Motor neuron (in vitro differentiated cells): ENCODE data around the gene ATP6AP1. TPM values are rescaled to one million over a fixed set of nuclear protein-coding genes. Genes with fewer than 3 reads are reported as not detected.

Experiments
- ATAC-seq, 8 experiments: fragments of 200-7000 bp; cut with Tn5 transposase; replicated peaks in 6 of 8; 2 replicates each; pipeline ENCODE4 v1.8.0; 2021; ENCODE audit warnings: mild to moderate bottlenecking in 8 of 8, moderate library complexity in 8 of 8
- H3K27ac ChIP-seq, 2 donors: fragments of 250-450 bp; sonication (Bioruptor Pico); 2 replicates each; pipeline ENCODE4 v1.9.0; 2021; ENCODE audit warnings: antibody characterized with exemption in 2 of 2, mild to moderate bottlenecking in 2 of 2, moderate library complexity in 1 of 2
- H3K4me1 ChIP-seq, 2 donors: fragments of 250-450 bp; sonication (Bioruptor Pico); replicated peaks in 1 of 2; 2 replicates each; pipeline ENCODE4 v1.6.1; 2021; ENCODE audit warnings: antibody characterized with exemption in 2 of 2, mild to moderate bottlenecking in 2 of 2, moderate library complexity in 1 of 2
- H3K4me3 ChIP-seq, 5 donors: fragments of 250-450 bp; sonication (Bioruptor Pico); 2 replicates each; pipeline ENCODE4 v1.9.0; 2021; ENCODE audit warnings: antibody characterized with exemption in 5 of 5, mild to moderate bottlenecking in 5 of 5, moderate library complexity in 4 of 5
- WGBS, 10 experiments: fragments of 450-650 bp; shearing (Covaris generic); methylation state at CpG; one replicate each; pipeline ENCODE4 v1.0.0; 2022; 5-methylcytosine and 5-hydroxymethylcytosine counted together
- in situ Hi-C, 9 experiments: fragments of 400-800 bp; cut with MboI; loops; one replicate each; pipeline ENCODE4 v1.15.0; 2021; ENCODE audit warnings: low sequenced_read_pairs in 9 of 9, low pct_unique_long_range_greater_than_20kb in 2 of 9; ENCODE audit not compliant: unreplicated experiment in 9 of 9
- total RNA-seq, 8 experiments: library from RNA; unstranded; fragments of 300-600 nt; gene quantifications; 2 replicates each; pipeline versions ENCODE4 v1.2.3 to v1.2.4, GENCODE V29; 2022

Gene ATP6AP1
- total RNA-seq, 8 experiments from 2014 or later: 67.6 to 164 (median 78.9) TPM

DNA sequence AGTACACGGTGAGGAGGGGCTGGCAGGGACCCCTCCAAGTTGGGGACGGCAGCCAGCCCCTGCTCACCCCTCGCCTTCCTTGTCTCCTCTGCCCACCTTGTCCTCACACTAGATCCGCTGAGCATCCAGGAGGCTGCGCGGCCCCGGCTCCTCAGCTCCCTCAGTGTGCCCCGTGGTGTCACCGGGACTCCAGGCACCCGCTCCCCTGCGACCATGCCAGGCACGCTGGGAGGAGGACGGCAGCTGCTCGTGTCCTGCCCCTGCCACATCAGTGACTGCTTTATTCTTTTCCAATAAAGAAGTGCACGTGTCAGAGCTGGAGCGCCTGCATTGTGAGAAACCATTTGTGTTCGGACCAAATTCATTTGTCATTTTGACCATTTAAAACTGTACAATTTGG is 21.8 kb downstream of the ATP6AP1 start:
- in situ Hi-C loops: no loop called here
- Histone ChIP-seq H3K4me3 (no peak overlapping the region), H3K4me1 (no peaks in the 10 kb centered on the region), H3K27ac (no peak overlapping the region)
- ATAC-seq: no peak
- 67 to 80% (median 70%) methylated on average over 2 to 11 of the region's 17 CpGs; no CpG with 5 or more reads in 6 of the 10 experiments for WGBS, 10 experiments

DNA sequence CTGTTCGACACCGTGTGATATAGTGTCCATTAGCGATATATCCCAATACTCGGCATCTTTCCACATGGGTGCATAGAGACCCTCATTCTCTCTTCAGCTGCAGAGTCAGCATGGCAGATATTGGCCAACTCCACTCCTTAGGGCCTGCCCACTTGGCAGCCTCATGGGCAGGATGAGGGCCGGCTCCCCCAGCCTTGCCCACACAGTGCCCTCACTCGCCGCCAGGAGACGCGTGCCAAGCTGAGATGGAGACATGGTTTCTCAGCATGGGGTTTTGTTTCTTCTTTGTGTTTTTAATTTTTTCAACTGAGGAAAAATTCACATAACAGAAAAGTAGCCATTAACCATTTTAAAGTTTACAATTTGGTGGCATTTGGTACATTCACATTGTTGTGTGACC is 24.3 kb downstream of the ATP6AP1 start:
- Histone ChIP-seq H3K4me1 (no peaks in the 10 kb centered on the region), H3K27ac (no peak overlapping the region), H3K4me3 (no peak overlapping the region)
- ATAC-seq: no peak
- 88 to 100% (median 100%) methylated on average over 2 to 5 of the region's 9 CpGs; no CpG with 5 or more reads in 6 of the 10 experiments for WGBS, 10 experiments
- in situ Hi-C loops: no loop called here

DNA sequence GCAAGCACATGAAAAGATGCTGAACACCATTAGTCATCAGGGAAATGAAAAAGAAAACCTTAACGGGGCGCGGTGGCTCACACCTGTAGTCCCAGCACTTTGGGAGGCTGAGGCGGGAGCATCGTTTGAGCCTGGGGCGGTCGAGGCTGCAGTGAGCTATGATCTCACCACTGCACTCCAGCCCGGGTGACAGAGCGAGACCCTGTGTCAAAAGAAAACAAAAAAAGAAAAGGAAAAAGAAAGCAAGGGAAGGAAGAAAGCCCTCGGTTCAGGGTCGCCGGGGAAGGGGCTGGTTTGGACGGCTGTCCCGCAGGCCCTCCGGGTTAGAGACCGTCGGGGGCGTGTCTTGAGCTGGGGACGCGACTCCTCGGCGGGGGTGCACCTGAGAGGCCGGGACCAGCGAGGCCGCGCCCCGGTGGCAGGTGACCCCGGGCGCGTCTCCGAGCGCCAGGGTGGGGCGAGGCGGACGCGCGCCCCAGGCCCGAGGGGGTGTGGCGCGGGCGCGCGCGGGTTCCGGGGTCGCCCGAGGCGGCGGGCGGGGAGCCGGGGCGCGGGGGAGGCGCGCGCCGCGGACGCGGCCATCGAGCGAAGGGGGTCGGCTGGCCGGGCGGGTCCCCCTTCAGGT is 29.1 kb downstream of the ATP6AP1 start:
- Histone ChIP-seq H3K4me3 (peak overlapping the region; percentile 76 to 90 (median 87)), H3K27ac (peak overlapping the region; percentile 97 to 98), H3K4me1 (peaks cover 7% of the 10 kb centered on the region in 2 donors)
- WGBS, 10 experiments: 33 to 52% (median 38%) methylated on average over 3 to 7 of the region's 65 CpGs; no CpG with 5 or more reads in 7 of the 10 experiments
- peak; percentile 27 to 55 (median 42) for ATAC-seq
- in situ Hi-C loops: no loop called here

DNA sequence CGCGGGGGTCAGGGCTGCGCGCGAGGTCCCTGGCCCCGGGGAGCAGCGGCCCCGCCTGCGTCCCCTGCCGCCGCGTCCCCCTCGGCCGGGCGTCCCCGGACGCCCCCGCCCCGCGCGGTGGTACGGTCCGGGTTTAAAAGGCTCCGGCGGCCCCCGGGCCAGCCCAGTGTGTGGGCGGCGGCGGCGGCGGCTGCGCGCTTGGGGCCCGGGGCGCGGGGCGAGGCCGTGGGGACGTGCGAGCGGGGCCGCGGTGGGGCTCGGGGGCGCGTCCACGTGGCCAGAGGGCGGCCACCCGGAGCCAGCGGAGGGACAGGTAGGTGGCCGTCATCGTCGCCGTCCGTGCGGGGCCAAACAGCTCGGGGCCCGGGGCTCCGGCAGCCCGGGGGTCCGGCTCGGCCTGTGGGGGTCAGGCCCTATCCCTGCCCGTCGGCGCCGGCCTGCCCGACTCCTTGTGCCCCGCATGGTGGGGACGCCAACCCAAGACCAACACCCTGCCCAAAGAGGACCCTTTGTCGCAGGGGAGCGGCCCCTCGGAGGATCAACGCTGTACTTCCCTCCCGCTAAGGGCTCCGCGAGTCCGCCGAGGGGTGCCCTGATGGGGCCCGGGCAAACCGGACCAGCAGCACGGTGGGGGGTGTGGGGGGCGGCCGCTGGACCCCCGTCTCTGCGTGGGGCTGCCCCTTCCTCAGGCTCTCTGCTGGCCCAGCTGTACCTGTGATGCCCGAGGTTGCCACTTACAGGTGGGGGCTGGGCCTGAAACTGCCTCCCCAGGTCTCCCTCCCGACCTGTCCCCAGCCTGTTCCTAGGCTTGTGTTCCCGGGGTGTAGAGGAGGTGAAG is 29.9 kb downstream of the ATP6AP1 start, which contains the start of gene PLXNA3:
Gene PLXNA3, plus strand, starts transcription at position 166 of the 838 bp plus-strand sequence. CDS start 1,903 bp downstream, outside the sequence.
- Histone ChIP-seq H3K27ac (peak within 1 kb of the TSS; percentile 97 to 98), H3K4me3 (peak within 1 kb of the TSS; percentile 76 to 90 (median 87)), H3K4me1 (peaks cover 7% of the 10 kb centered on the region in 2 donors)
- in situ Hi-C loops: no loop called here
- ATAC-seq: peak; percentile 66 to 83 (median 70)
- no CpG with 5 or more reads among the region's 88 CpGs for WGBS, 10 experiments

DNA sequence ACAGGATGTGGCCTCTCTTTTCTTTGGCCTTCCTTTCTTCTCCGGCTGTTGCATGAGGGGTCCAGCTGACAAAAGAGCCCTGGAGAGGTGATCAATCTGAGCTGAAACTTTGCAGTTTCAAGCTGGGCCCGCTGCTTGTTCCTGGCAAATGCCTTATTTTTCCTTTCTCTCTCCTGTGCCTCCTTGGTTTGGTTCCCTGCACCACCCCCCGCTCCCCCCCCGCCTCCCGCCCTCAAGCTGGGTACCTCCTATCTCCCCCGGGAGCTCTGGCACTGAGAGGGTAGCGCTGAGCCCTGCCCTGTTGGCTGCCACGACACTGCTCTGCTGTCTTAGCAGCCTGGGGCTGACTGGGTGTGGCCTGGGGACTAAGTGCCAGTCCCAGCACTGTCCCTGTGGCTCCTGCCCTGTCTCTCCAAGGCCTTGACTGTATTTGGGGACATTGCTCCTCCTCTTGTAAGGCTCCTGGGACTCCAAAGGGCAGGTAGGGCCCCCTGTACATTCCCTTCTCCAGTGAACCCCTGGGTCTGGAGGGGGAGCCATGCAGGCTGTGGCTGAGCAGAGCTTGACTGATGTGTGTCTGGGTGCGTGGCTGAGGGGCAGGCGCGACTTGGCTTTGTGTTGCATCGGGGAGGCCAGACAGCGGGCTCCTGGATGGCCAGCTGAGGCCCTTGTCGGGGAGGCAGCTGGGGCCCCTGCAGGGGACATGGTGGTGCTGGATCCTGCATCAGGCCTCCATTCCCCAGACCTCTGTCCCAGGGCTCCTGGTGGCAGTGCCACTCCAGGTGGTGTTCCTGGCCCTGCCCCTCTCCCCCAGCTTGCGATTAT is 30.7 kb downstream of the ATP6AP1 start:
- 0 to 24% methylated on average over 1 to 3 of the region's 15 CpGs; no CpG with 5 or more reads in 8 of the 10 experiments for WGBS, 10 experiments
- in situ Hi-C loops: no loop called here
- peak overlapping the region; percentile 76 to 90 (median 87) for H3K4me3 ChIP-seq
- H3K27ac ChIP-seq: peak overlapping the region; percentile 97 to 98
- peaks cover 7% of the 10 kb centered on the region in 2 donors for H3K4me1 ChIP-seq
- peak; percentile 30 to 58 (median 48) for ATAC-seq

DNA sequence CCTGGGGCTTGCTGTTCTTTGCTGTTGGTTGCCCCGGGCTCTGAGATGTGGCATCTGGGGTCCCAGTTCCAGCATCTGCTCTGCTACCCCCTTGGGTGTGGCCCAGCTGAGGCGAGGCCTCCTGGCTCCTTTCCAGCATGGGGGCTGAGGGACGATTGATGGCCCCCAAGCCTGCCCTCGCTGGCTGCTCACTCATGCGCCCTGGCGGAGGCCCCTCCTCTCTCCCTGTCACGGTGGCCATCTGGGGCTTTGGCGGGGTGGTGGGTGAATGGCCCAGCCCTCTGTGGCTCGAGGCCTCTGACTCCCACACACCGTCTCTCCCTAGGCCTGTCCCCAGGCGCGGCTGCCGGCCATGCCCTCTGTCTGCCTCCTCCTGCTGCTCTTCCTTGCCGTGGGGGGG is 31.4 kb downstream of the ATP6AP1 start:
- no CpG with 5 or more reads among the region's 14 CpGs for WGBS, 10 experiments
- peak overlapping the region; percentile 76 to 90 (median 87) for H3K4me3 ChIP-seq
- peak overlapping the region; percentile 97 to 98 for H3K27ac ChIP-seq
- in situ Hi-C loops: no loop called here
- H3K4me1 ChIP-seq: peaks cover 7% of the 10 kb centered on the region in 2 donors
- peak; percentile 15 to 66 (median 58) for ATAC-seq

DNA sequence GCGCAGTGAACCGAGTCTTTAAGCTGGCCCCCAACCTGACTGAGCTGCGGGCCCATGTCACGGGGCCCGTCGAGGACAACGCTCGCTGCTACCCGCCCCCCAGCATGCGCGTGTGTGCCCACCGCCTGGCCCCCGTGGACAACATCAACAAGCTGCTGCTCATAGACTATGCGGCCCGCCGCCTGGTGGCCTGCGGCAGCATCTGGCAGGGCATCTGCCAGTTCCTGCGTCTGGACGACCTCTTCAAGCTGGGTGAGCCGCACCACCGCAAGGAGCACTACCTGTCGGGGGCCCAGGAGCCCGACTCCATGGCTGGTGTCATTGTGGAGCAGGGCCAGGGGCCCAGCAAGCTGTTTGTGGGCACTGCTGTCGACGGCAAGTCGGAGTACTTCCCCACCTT is 31.8 kb downstream of the ATP6AP1 start:
- H3K4me1 ChIP-seq: peaks cover 7% of the 10 kb centered on the region in 2 donors
- peak overlapping the region; percentile 97 to 98 for H3K27ac ChIP-seq
- H3K4me3 ChIP-seq: peak overlapping the region; percentile 76 to 90 (median 87)
- ATAC-seq: no peak
- in situ Hi-C loops: no loop called here
- 72% methylated on average over 9 of the region's 26 CpGs; no CpG with 5 or more reads in 9 of the 10 experiments for WGBS, 10 experiments

DNA sequence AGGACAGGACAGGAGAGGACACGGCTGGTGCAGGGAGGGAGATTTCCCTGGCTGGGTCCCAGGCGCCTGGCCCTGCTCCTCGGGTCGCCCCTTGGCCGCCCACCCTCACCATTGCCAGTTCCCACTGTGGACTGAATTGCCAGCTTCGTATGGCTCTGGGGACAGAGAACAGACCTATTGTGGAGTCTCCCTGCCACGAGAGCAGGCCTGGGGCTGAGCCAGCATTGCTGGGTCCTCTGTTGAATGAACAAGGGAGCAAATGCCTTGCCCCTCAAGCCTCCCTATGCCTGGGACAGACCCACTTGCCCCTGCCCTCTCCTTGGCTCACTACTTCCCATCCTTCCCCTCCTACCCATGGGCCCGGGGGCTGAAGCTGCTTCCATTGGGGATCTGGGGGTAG is 33.9 kb downstream of the ATP6AP1 start:
- no peak for ATAC-seq
- Histone ChIP-seq H3K4me1 (peaks cover 7% of the 10 kb centered on the region in 2 donors), H3K4me3 (no peak overlapping the region), H3K27ac (no peak overlapping the region)
- WGBS, 10 experiments: no CpG with 5 or more reads among the region's 8 CpGs
- in situ Hi-C loops: no loop called here

DNA sequence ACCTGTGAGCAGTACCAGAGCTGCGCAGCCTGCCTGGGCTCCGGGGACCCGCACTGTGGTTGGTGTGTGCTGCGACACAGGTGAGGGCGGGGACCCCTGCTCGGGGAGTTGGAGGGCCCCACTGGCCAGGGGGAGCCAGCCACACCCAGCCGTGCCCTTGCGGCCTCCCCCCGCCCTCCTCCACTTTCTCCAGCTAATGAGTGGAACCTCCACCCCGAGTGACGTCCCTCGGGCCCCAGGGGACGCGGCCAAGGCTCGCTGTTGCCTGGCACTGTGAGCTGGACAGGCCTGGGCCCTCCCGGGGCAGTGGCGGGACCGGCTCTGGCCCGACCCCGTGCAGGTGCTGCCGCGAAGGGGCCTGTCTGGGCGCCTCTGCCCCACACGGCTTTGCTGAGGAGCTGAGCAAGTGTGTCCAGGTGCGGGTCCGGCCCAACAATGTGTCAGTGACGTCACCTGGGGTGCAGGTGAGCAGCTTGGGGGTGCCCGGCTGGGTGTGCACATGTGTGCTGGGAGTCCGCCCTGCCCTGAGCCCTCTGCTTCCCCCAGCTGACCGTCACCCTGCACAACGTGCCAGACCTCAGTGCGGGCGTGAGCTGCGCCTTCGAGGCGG is 35.2 kb downstream of the ATP6AP1 start:
- Histone ChIP-seq H3K4me3 (no peak overlapping the region), H3K27ac (no peak overlapping the region), H3K4me1 (peaks cover 7% of the 10 kb centered on the region in 2 donors)
- in situ Hi-C loops: no loop called here
- WGBS, 10 experiments: 90% methylated on average over 6 of the region's 36 CpGs; no CpG with 5 or more reads in 9 of the 10 experiments
- ATAC-seq: no peak

DNA sequence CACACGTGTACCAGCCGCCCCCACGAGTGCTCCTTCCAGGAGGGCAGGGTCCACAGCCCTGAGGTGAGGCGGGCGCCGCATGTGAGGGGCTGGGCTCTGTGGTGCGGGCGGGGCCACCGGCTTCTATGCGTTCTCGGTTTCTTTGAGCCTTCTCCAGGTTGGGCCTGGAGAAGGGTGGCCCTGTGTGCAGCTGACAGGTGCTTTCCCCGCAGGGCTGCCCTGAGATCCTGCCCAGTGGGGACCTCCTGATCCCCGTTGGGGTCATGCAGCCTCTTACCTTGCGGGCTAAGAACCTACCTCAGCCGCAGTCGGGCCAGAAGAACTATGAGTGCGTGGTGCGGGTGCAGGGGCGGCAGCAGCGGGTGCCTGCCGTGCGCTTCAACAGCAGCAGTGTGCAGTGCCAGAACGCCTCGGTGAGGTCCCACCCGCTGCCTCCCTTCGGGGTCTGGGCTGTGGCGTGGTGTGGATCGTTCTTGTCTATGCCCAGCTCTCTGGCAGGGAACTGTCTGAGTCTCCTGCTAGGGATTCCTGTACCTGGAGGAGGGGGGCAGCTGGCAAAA is 36.4 kb downstream of the ATP6AP1 start:
- in situ Hi-C loops: no loop called here
- WGBS, 10 experiments: 76 to 93% methylated on average over 3 to 8 of the region's 28 CpGs; no CpG with 5 or more reads in 8 of the 10 experiments
- no peak overlapping the region for H3K4me3 ChIP-seq
- H3K27ac ChIP-seq: no peak overlapping the region
- peaks cover 7% of the 10 kb centered on the region in 2 donors for H3K4me1 ChIP-seq
- ATAC-seq: no peak

DNA sequence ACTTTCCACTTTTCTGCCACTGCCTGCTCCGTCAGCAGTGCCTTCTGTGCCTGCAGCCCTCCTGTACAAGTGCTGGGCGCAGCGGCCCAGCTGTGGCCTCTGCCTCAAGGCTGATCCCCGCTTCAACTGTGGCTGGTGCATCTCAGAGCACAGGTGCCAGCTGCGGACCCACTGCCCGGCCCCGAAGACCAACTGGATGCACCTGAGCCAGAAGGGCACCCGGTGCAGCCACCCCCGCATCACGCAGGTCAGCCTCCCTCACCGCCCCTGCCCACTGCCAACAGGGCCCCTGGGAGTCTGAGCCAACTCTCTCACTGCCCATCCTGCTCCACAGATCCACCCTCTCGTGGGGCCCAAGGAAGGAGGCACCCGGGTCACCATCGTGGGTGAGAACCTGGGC is 37.1 kb downstream of the ATP6AP1 start:
- H3K27ac ChIP-seq: no peak overlapping the region
- peaks cover 1 to 3% of the 10 kb centered on the region in 2 donors for H3K4me1 ChIP-seq
- no peak for ATAC-seq
- no peak overlapping the region for H3K4me3 ChIP-seq
- in situ Hi-C loops: no loop called here
- WGBS, 10 experiments: 67 to 93% methylated on average over 3 to 8 of the region's 14 CpGs; no CpG with 5 or more reads in 8 of the 10 experiments

DNA sequence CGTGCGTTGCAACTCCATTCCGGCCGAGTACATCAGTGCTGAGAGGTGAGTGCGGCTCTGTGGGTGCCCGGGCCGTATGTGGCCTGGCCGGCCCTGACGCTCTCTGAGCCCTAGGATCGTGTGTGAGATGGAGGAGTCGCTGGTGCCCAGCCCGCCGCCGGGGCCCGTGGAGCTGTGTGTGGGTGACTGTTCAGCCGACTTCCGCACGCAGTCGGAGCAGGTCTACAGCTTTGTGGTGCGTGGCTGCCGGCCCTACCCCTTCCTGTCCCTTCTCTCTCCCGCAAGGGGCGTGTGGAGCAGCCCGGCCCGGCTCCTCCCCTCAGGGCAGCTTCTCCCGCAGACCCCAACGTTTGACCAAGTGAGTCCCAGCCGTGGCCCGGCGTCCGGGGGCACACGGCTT is 37.6 kb downstream of the ATP6AP1 start:
- in situ Hi-C loops: no loop called here
- no peak for ATAC-seq
- Histone ChIP-seq H3K4me1 (peaks cover 0 to 3% of the 10 kb centered on the region in 2 donors), H3K4me3 (no peak overlapping the region), H3K27ac (no peak overlapping the region)
- WGBS, 10 experiments: 100% methylated on average over 3 of the region's 32 CpGs; no CpG with 5 or more reads in 9 of the 10 experiments
